DND-41 (cell line): ENCODE measurements around the gene DNM3.

ENCODE experiments used
- EZH2 ChIP-seq: IDR thresholded peaks from 3 replicates; pipeline ENCODE4 v1.6.1; 2012; ENCODE audit warnings: borderline replicate concordance, low read depth, mild to moderate bottlenecking, moderate library complexity, low read length, inconsistent platforms; ENCODE audit not compliant: severe bottlenecking
- TF ChIP-seq, protein P1 (sequence below): IDR thresholded peaks from 2 replicates; pipeline ENCODE4 v1.5.1; 2012; ENCODE audit warnings: borderline replicate concordance, low read length, moderate library complexity, mild to moderate bottlenecking; ENCODE audit not compliant: poor library complexity, severe bottlenecking; ENCODE audit errors: extremely low read depth

DNA sequence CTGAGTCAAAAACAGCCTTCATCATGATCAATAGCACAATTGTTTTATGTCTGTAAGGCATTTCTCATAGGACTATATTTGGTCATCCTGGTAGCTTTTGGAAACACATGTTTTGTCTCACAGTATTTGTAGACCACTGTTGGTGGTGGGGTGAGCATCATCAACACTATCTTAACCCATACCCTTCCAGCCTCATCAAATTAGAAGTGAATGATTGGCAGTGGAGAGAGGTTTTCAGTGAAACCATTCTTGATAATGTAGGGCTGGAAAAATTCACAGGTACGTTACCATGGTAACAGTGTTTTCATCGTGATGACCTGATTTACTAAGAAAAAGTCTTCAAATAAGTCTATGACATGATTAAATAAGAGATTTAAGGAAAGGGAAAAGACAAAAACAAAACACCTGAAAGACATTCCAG lies 533.9 kb downstream of the DNM3 start:
- TF ChIP-seq, protein P1, sequence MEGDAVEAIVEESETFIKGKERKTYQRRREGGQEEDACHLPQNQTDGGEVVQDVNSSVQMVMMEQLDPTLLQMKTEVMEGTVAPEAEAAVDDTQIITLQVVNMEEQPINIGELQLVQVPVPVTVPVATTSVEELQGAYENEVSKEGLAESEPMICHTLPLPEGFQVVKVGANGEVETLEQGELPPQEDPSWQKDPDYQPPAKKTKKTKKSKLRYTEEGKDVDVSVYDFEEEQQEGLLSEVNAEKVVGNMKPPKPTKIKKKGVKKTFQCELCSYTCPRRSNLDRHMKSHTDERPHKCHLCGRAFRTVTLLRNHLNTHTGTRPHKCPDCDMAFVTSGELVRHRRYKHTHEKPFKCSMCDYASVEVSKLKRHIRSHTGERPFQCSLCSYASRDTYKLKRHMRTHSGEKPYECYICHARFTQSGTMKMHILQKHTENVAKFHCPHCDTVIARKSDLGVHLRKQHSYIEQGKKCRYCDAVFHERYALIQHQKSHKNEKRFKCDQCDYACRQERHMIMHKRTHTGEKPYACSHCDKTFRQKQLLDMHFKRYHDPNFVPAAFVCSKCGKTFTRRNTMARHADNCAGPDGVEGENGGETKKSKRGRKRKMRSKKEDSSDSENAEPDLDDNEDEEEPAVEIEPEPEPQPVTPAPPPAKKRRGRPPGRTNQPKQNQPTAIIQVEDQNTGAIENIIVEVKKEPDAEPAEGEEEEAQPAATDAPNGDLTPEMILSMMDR = no peak
- no peak for TF ChIP-seq EZH2
